ENCODE results near the gene OR13D1.

DNA sequence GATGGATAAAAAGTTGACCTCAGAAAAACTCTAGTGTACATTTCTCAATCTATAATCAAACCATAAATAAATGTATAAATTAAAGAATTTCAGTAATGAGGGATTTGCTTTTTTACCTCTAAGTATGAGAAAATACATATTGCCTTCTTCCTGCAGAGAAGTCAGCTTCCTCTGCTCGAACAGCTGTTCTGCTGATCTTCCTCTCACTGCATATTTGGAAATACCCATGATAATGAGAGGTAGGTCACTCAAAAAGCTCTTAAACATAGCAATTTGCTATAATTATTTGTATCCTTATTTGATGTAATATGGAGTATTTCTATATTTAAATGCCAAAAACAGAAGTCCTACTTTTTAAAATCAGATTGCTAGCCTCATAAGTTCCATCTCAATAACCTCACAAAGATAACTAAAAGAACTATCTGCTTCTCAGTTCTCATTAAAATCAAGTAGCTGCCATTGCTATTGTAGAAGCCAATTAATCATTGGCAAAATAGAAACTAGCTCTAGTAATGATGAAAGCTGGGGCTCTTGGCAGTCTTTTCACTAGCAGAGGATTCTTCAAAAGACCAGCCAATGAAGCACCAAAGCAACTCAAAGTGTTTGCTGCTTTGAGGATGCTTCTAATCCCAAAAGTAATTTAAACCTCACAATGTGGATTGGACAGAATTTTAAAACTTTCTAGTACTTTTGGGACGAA lies 35.7 kb upstream of the OR13D1 start:
- no peak for TF ChIP-seq ZFX (IDR thresholded peaks at IDR 0.05)
- TF ChIP-seq, protein P1, sequence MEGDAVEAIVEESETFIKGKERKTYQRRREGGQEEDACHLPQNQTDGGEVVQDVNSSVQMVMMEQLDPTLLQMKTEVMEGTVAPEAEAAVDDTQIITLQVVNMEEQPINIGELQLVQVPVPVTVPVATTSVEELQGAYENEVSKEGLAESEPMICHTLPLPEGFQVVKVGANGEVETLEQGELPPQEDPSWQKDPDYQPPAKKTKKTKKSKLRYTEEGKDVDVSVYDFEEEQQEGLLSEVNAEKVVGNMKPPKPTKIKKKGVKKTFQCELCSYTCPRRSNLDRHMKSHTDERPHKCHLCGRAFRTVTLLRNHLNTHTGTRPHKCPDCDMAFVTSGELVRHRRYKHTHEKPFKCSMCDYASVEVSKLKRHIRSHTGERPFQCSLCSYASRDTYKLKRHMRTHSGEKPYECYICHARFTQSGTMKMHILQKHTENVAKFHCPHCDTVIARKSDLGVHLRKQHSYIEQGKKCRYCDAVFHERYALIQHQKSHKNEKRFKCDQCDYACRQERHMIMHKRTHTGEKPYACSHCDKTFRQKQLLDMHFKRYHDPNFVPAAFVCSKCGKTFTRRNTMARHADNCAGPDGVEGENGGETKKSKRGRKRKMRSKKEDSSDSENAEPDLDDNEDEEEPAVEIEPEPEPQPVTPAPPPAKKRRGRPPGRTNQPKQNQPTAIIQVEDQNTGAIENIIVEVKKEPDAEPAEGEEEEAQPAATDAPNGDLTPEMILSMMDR (conservative IDR thresholded peaks at IDR 0.05) = no peak
